GM12891 (cell line): ENCODE results near the gene DOCK10.
"Not testable (repeated sequence)": the region's sequence is repeated elsewhere in the genome, so short reads cannot be mapped to it uniquely, and the experiment has no call there.

Source experiments
- PAX5 ChIP-seq: IDR thresholded peaks from 2 replicates; pipeline ENCODE4 v1.6.1; 2011; ENCODE audit warnings: low read length, moderate library complexity, mild to moderate bottlenecking; ENCODE audit not compliant: insufficient read depth, severe bottlenecking
- POLR2A ChIP-seq: IDR thresholded peaks from 2 replicates; pipeline ENCODE4 v1.6.1; 2011; ENCODE audit warnings: low read depth, low read length, control low read depth
- POLR2AphosphoS5 ChIP-seq: IDR thresholded peaks from 2 replicates; pipeline ENCODE4 v1.6.1; 2011; ENCODE audit warnings: low read depth, low read length, control low read depth
- SPI1 ChIP-seq: IDR thresholded peaks from 2 replicates; pipeline ENCODE4 v1.6.1; 2011; ENCODE audit warnings: low read depth, low read length, control low read depth
- TAF1 ChIP-seq: IDR thresholded peaks from 2 replicates; pipeline ENCODE4 v1.6.1; 2011; ENCODE audit warnings: low read depth, low read length, control low read depth

GRCh38 chr2:224917246-224917645, 125.0 kb downstream of the DOCK10 start:
- not testable (repeated sequence) for TF ChIP-seq TAF1, POLR2A, POLR2AphosphoS5, SPI1, PAX5
